ENCODE measurements around the gene LRGUK.
"Not testable (repeated sequence)": the region's sequence is repeated elsewhere in the genome, so short reads cannot be mapped to it uniquely, and the experiment has no call there.

Gene LRGUK

DNA sequence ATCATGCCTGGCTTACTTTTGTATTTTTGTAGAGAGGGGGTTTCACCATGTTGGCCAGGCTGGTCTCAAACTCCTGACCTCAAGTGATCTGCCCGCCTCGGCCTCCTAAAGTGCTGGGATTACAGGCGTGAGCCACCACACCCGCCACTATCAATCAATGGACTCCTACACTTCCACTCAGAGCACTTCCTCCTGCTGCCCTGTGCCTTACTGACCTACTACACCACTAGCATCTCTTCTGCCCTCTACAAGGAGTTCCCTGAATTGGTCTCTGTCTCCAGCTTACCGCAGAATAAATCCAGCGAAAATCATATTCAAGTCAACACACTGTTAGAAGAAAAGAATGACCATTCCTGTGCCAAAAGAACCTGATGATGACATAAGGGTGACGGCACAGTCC lies 168.8 kb downstream of the LRGUK start:
- not testable (repeated sequence) for H3K4me3 ChIP-seq (ENCODE audit: insufficient read depth, low read depth, low read length); H3K27ac ChIP-seq (ENCODE audit: insufficient read depth, low read depth, low read length, poor library complexity, severe bottlenecking); H3K9me3 ChIP-seq (ENCODE audit: control insufficient read depth, low read length); H3K4me1 ChIP-seq (ENCODE audit: control insufficient read depth, insufficient read depth, low read length); H3K27me3 ChIP-seq (ENCODE audit: control insufficient read depth, insufficient read depth, low read length, poor library complexity, severe bottlenecking)
- WGBS, 2 experiments, result 80 to 82% methylated on average over 7 of the region's 7 CpGs
- H3K36me3 ChIP-seq (ENCODE audit: control insufficient read depth, insufficient read depth, low read length), result peaks cover 21% of the 10 kb centered on the region

GRCh38 chr7:134297489-134297888 lies 170.3 kb downstream of the LRGUK start:
- peaks cover 27% of the 10 kb centered on the region for H3K36me3 ChIP-seq (ENCODE audit: control insufficient read depth, insufficient read depth, low read length)
- 92 to 100% methylated on average over 2 of the region's 2 CpGs for WGBS, 2 experiments

GRCh38 chr7:134298902-134299683 lies 172.0 kb downstream of the LRGUK start:
- Histone ChIP-seq H3K27me3 (ENCODE audit: control insufficient read depth, insufficient read depth, low read length, poor library complexity, severe bottlenecking) (no peaks in the 10 kb centered on the region), H3K4me1 (ENCODE audit: control insufficient read depth, insufficient read depth, low read length) (no peaks in the 10 kb centered on the region), H3K9me3 (ENCODE audit: control insufficient read depth, low read length) (no peaks in the 10 kb centered on the region), H3K4me3 (ENCODE audit: insufficient read depth, low read depth, low read length) (no peak overlapping the region), H3K27ac (ENCODE audit: insufficient read depth, low read depth, low read length, poor library complexity, severe bottlenecking) (no peak overlapping the region), H3K36me3 (ENCODE audit: control insufficient read depth, insufficient read depth, low read length) (peaks cover 32% of the 10 kb centered on the region)
- 78 to 80% methylated on average over 10 of the region's 10 CpGs for WGBS, 2 experiments

More at GRCh38 chr7:134297489-134297888, 170.3 kb downstream of the LRGUK start:
- H3K27me3 ChIP-seq (ENCODE audit: control insufficient read depth, insufficient read depth, low read length, poor library complexity, severe bottlenecking), result no peaks in the 10 kb centered on the region
- H3K4me1 ChIP-seq (ENCODE audit: control insufficient read depth, insufficient read depth, low read length), result no peaks in the 10 kb centered on the region
- H3K4me3 ChIP-seq (ENCODE audit: insufficient read depth, low read depth, low read length), result no peak overlapping the region
- H3K27ac ChIP-seq (ENCODE audit: insufficient read depth, low read depth, low read length, poor library complexity, severe bottlenecking), result no peak overlapping the region
- H3K9me3 ChIP-seq (ENCODE audit: control insufficient read depth, low read length), result no peaks in the 10 kb centered on the region

DNA sequence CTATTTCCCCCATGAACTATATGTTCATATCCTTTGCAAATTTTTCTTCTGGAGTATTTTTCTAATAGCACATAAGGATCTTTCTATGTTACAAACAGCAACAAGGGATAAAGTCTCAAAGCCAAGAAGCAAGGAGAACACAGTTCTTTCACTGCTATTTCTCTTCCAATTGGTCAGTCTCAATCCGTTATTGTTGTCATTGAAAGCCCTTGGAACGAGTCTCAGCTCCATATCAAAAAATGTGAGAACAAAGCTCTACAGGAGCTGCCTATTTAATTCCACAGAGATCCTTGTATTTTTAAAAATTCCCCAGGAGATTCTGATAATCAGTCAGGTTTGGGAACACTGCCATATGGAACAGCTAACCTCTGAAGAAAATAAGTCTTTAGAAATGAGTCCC lies 173.8 kb downstream of the LRGUK start:
- no peak overlapping the region for H3K4me3 ChIP-seq (ENCODE audit: insufficient read depth, low read depth, low read length)
- peaks cover 29% of the 10 kb centered on the region for H3K36me3 ChIP-seq (ENCODE audit: control insufficient read depth, insufficient read depth, low read length)
- 93% methylated on average over 2 of the region's 2 CpGs for WGBS, 2 experiments
- no peaks in the 10 kb centered on the region for H3K4me1 ChIP-seq (ENCODE audit: control insufficient read depth, insufficient read depth, low read length)
- H3K27ac ChIP-seq (ENCODE audit: insufficient read depth, low read depth, low read length, poor library complexity, severe bottlenecking), result no peak overlapping the region
- no peaks in the 10 kb centered on the region for H3K9me3 ChIP-seq (ENCODE audit: control insufficient read depth, low read length)
- H3K27me3 ChIP-seq (ENCODE audit: control insufficient read depth, insufficient read depth, low read length, poor library complexity, severe bottlenecking), result no peaks in the 10 kb centered on the region

- WGBS, 2 experiments, result 91 to 97% methylated on average over 2 to 3 of the region's 3 CpGs
- H3K36me3 ChIP-seq (ENCODE audit: control insufficient read depth, insufficient read depth, low read length), result peaks cover 24% of the 10 kb centered on the region
- H3K9me3 ChIP-seq (ENCODE audit: control insufficient read depth, low read length), result no peaks in the 10 kb centered on the region
- no peaks in the 10 kb centered on the region for H3K27me3 ChIP-seq (ENCODE audit: control insufficient read depth, insufficient read depth, low read length, poor library complexity, severe bottlenecking)
- H3K4me1 ChIP-seq (ENCODE audit: control insufficient read depth, insufficient read depth, low read length), result no peaks in the 10 kb centered on the region
- H3K27ac ChIP-seq (ENCODE audit: insufficient read depth, low read depth, low read length, poor library complexity, severe bottlenecking), result no peak overlapping the region
- no peak overlapping the region for H3K4me3 ChIP-seq (ENCODE audit: insufficient read depth, low read depth, low read length)
These were observed 174.5 kb downstream of the LRGUK start for GRCh38 chr7:134301592-134301991.

- 94% methylated on average over 2 of the region's 2 CpGs for WGBS, 2 experiments
- Histone ChIP-seq H3K36me3 (ENCODE audit: control insufficient read depth, insufficient read depth, low read length) (peaks cover 21% of the 10 kb centered on the region), H3K4me1 (ENCODE audit: control insufficient read depth, insufficient read depth, low read length) (no peaks in the 10 kb centered on the region), H3K27ac (ENCODE audit: insufficient read depth, low read depth, low read length, poor library complexity, severe bottlenecking) (no peak overlapping the region), H3K27me3 (ENCODE audit: control insufficient read depth, insufficient read depth, low read length, poor library complexity, severe bottlenecking) (no peaks in the 10 kb centered on the region), H3K4me3 (ENCODE audit: insufficient read depth, low read depth, low read length) (no peak overlapping the region), H3K9me3 (ENCODE audit: control insufficient read depth, low read length) (no peaks in the 10 kb centered on the region)
These were observed 175.0 kb downstream of the LRGUK start for GRCh38 chr7:134302120-134302519.

- no CpG with 5 or more reads among the region's 1 CpG for WGBS, 2 experiments
- H3K9me3 ChIP-seq (ENCODE audit: control insufficient read depth, low read length), result no peaks in the 10 kb centered on the region
- H3K27ac ChIP-seq (ENCODE audit: insufficient read depth, low read depth, low read length, poor library complexity, severe bottlenecking), result no peak overlapping the region
- H3K4me1 ChIP-seq (ENCODE audit: control insufficient read depth, insufficient read depth, low read length), result no peaks in the 10 kb centered on the region
- peaks cover 8% of the 10 kb centered on the region for H3K36me3 ChIP-seq (ENCODE audit: control insufficient read depth, insufficient read depth, low read length)
- no peak overlapping the region for H3K4me3 ChIP-seq (ENCODE audit: insufficient read depth, low read depth, low read length)
- no peaks in the 10 kb centered on the region for H3K27me3 ChIP-seq (ENCODE audit: control insufficient read depth, insufficient read depth, low read length, poor library complexity, severe bottlenecking)
These were observed 180.2 kb downstream of the LRGUK start for GRCh38 chr7:134307320-134307719.

DNA sequence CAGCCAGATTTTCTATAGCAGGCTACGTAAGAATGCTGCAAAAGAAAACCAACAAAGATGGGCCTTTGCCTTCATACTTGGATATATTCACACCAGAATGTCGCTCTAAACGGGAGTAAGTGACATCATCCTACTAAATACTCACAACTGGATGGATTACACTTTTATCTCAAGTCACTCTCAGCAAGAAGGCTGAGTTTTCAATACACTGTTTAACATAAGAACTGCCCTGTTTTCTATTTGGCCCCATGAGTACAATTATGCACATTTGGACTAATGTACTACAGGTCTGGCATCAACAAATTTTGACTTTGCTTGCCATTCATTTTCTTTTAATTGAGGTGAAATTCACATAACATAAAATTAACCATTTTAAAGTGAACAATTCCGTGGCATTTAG lies 181.4 kb downstream of the LRGUK start:
- peaks cover 8% of the 10 kb centered on the region for H3K36me3 ChIP-seq (ENCODE audit: control insufficient read depth, insufficient read depth, low read length)
- no peak overlapping the region for H3K27ac ChIP-seq (ENCODE audit: insufficient read depth, low read depth, low read length, poor library complexity, severe bottlenecking)
- no peak overlapping the region for H3K4me3 ChIP-seq (ENCODE audit: insufficient read depth, low read depth, low read length)
- no peaks in the 10 kb centered on the region for H3K9me3 ChIP-seq (ENCODE audit: control insufficient read depth, low read length)
- H3K4me1 ChIP-seq (ENCODE audit: control insufficient read depth, insufficient read depth, low read length), result no peaks in the 10 kb centered on the region
- 92 to 94% methylated on average over 4 of the region's 4 CpGs for WGBS, 2 experiments
- H3K27me3 ChIP-seq (ENCODE audit: control insufficient read depth, insufficient read depth, low read length, poor library complexity, severe bottlenecking), result no peaks in the 10 kb centered on the region

- H3K4me1 ChIP-seq (ENCODE audit: control insufficient read depth, insufficient read depth, low read length), result peaks cover 6% of the 10 kb centered on the region
- H3K9me3 ChIP-seq (ENCODE audit: control insufficient read depth, low read length), result no peaks in the 10 kb centered on the region
- no peak overlapping the region for H3K27ac ChIP-seq (ENCODE audit: insufficient read depth, low read depth, low read length, poor library complexity, severe bottlenecking)
- no peaks in the 10 kb centered on the region for H3K36me3 ChIP-seq (ENCODE audit: control insufficient read depth, insufficient read depth, low read length)
- no peak overlapping the region for H3K4me3 ChIP-seq (ENCODE audit: insufficient read depth, low read depth, low read length)
- H3K27me3 ChIP-seq (ENCODE audit: control insufficient read depth, insufficient read depth, low read length, poor library complexity, severe bottlenecking), result no peaks in the 10 kb centered on the region
- WGBS, 2 experiments, result 94 to 95% methylated on average over 4 of the region's 4 CpGs
These were observed 184.7 kb downstream of the LRGUK start for GRCh38 chr7:134311807-134312206.

DNA sequence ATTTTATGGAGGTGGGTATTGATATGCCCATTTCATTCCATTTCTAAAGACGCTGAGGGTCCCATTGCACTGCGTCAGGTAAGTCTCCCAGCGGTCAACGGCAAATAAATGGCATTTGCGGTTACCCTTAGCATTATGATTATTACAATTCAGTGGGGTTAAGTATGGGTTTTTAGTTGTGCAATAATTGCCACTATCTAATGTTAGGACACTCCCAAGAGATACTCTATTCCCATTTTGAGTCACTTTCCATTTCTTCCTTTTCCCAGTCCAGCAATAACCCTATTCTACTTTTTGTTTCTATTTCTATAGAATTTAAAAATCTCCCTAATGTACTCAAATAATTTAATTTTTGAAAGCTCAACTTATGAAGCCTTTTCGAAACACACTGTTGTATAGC lies 185.6 kb downstream of the LRGUK start:
- no peak overlapping the region for H3K4me3 ChIP-seq (ENCODE audit: insufficient read depth, low read depth, low read length)
- no peaks in the 10 kb centered on the region for H3K36me3 ChIP-seq (ENCODE audit: control insufficient read depth, insufficient read depth, low read length)
- H3K4me1 ChIP-seq (ENCODE audit: control insufficient read depth, insufficient read depth, low read length), result peaks cover 6% of the 10 kb centered on the region
- no peaks in the 10 kb centered on the region for H3K9me3 ChIP-seq (ENCODE audit: control insufficient read depth, low read length)
- H3K27ac ChIP-seq (ENCODE audit: insufficient read depth, low read depth, low read length, poor library complexity, severe bottlenecking), result no peak overlapping the region
- 73 to 80% methylated on average over 5 of the region's 6 CpGs for WGBS, 2 experiments
- H3K27me3 ChIP-seq (ENCODE audit: control insufficient read depth, insufficient read depth, low read length, poor library complexity, severe bottlenecking), result peaks cover 2% of the 10 kb centered on the region
